ENCODE results near the gene DNASE1L3.

The DNASE1L3 gene

GRCh38 chr3:58175437-58176184, 35.2 kb downstream of the DNASE1L3 start:
- no peak for TF ChIP-seq FOXP2 (optimal IDR thresholded peaks at IDR 0.05; ENCODE audit: borderline replicate concordance, extremely low read depth, extremely low read length, insufficient read depth)
- TF ChIP-seq REST (IDR thresholded peaks at IDR 0.05; ENCODE audit: insufficient read depth in 1 of 2, low read depth in 2 of 2, low read length in 2 of 2): no peak
- no peak for TF ChIP-seq TAF1 (IDR thresholded peaks at IDR 0.05; ENCODE audit: borderline replicate concordance, insufficient read depth, low read length)
- no peak for TF ChIP-seq SIN3A (IDR thresholded peaks at IDR 0.05; ENCODE audit: borderline replicate concordance, insufficient read depth, low read length)
- TF ChIP-seq POLR2AphosphoS5 (IDR thresholded peaks at IDR 0.05; ENCODE audit: low read depth, low read length): no peak

- TF ChIP-seq REST (IDR thresholded peaks at IDR 0.05; ENCODE audit: insufficient read depth in 1 of 2, low read depth in 2 of 2, low read length in 2 of 2) (no peak), SIN3A (IDR thresholded peaks at IDR 0.05; ENCODE audit: borderline replicate concordance, insufficient read depth, low read length) (no peak), TAF1 (IDR thresholded peaks at IDR 0.05; ENCODE audit: borderline replicate concordance, insufficient read depth, low read length) (no peak), POLR2AphosphoS5 (IDR thresholded peaks at IDR 0.05; ENCODE audit: low read depth, low read length) (no peak), FOXP2 (optimal IDR thresholded peaks at IDR 0.05; ENCODE audit: borderline replicate concordance, extremely low read depth, extremely low read length, insufficient read depth) (no peak)
Observed at GRCh38 chr3:58175187-58175436, 35.7 kb downstream of the DNASE1L3 start.

GRCh38 chr3:58173669-58174398, 36.9 kb downstream of the DNASE1L3 start:
- TF ChIP-seq TAF1 (IDR thresholded peaks at IDR 0.05; ENCODE audit: borderline replicate concordance, insufficient read depth, low read length) (no peak), REST (IDR thresholded peaks at IDR 0.05; ENCODE audit: insufficient read depth in 1 of 2, low read depth in 2 of 2, low read length in 2 of 2) (no peak), POLR2AphosphoS5 (IDR thresholded peaks at IDR 0.05; ENCODE audit: low read depth, low read length) (no peak), SIN3A (IDR thresholded peaks at IDR 0.05; ENCODE audit: borderline replicate concordance, insufficient read depth, low read length) (no peak), FOXP2 (optimal IDR thresholded peaks at IDR 0.05; ENCODE audit: borderline replicate concordance, extremely low read depth, extremely low read length, insufficient read depth) (no peak)

- no peak for TF ChIP-seq TAF1 (IDR thresholded peaks at IDR 0.05; ENCODE audit: borderline replicate concordance, insufficient read depth, low read length)
- TF ChIP-seq FOXP2 (optimal IDR thresholded peaks at IDR 0.05; ENCODE audit: borderline replicate concordance, extremely low read depth, extremely low read length, insufficient read depth): no peak
- no peak for TF ChIP-seq REST (IDR thresholded peaks at IDR 0.05; ENCODE audit: insufficient read depth in 1 of 2, low read depth in 2 of 2, low read length in 2 of 2)
Observed at GRCh38 chr3:58173029-58173668, 37.6 kb downstream of the DNASE1L3 start.
